ENCODE data around the gene SPATA7. TPM values are rescaled to one million over a fixed set of nuclear protein-coding genes. Genes with fewer than 3 reads are reported as not detected.

The SPATA7 gene
- total and polyA plus RNA-seq, 10 of the 15 experiments (the other 5 are each of a cell fraction or from before 2014, with no cell fraction given): 0.39 to 3.0 (median 2.2) TPM

DNA sequence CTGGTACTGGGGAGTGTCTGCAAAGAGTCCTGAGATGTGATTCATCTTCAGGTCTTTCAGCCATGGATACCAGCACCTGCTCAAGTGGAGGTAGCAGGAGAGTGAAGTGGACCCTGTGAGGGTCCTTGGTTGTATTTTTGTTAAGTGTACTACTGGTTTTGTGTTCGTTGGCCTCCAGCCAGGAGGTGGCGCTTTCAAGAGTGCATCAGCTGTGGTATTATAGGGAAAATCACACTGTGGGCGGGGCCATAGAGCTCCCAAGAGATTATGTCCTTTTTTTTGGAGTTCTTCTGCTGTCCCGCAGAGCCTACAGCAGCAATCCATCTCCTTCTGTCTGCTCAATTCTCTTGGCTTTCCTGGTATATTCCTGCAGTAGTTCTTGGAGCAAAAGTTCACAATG is 66.8 kb downstream of the SPATA7 start:
- no peak for TF ChIP-seq SRF (IDR thresholded peaks at IDR 0.05; ENCODE audit: low read depth in 2 of 2, low read length in 2 of 2)
- no peak for TF ChIP-seq RBBP5 (conservative IDR thresholded peaks at IDR 0.05)
- no peak for TF ChIP-seq NR2F1 (conservative IDR thresholded peaks at IDR 0.05)
- TF ChIP-seq, protein P1, sequence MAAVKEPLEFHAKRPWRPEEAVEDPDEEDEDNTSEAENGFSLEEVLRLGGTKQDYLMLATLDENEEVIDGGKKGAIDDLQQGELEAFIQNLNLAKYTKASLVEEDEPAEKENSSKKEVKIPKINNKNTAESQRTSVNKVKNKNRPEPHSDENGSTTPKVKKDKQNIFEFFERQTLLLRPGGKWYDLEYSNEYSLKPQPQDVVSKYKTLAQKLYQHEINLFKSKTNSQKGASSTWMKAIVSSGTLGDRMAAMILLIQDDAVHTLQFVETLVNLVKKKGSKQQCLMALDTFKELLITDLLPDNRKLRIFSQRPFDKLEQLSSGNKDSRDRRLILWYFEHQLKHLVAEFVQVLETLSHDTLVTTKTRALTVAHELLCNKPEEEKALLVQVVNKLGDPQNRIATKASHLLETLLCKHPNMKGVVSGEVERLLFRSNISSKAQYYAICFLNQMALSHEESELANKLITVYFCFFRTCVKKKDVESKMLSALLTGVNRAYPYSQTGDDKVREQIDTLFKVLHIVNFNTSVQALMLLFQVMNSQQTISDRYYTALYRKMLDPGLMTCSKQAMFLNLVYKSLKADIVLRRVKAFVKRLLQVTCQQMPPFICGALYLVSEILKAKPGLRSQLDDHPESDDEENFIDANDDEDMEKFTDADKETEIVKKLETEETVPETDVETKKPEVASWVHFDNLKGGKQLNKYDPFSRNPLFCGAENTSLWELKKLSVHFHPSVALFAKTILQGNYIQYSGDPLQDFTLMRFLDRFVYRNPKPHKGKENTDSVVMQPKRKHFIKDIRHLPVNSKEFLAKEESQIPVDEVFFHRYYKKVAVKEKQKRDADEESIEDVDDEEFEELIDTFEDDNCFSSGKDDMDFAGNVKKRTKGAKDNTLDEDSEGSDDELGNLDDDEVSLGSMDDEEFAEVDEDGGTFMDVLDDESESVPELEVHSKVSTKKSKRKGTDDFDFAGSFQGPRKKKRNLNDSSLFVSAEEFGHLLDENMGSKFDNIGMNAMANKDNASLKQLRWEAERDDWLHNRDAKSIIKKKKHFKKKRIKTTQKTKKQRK (IDR thresholded peaks at IDR 0.05; ENCODE audit: low read depth, low read length): no peak
- BruUV-seq (replicated peaks): no TSS peak

DNA sequence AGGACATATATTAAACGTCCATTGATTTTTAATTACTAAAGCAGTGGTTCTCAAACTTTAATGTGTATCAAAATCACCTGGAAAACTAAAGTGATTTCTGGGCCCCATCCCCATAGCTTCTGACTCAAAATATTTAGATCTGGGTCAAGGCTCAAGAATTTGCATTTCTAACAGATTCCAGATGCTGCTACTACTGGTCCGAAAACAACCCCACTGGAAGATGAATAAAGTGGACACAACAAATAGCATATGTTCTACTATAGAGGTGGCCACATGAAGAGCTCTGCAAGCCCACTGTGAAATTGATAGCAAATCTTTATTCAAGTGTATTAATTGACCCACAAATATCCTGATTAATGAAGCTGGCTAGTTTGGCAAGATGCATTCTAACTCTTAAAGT is 69.4 kb downstream of the SPATA7 start:
- intact Hi-C loops (cut with micrococcal nuclease; ENCODE audit: unreplicated experiment): no loop called here
- no peaks in the 10 kb centered on the region for H3K27me3 ChIP-seq (replicated peaks in 1 of 2; ENCODE audit: control insufficient read depth in 2 of 2, insufficient read depth in 2 of 2, low read length in 1 of 2)
- ChIA-PET POLR2A (no interaction called here), RAD21 (ENCODE audit: unreplicated experiment) (no interaction called here), SMC1A (ENCODE audit: uncharacterized antibody, unreplicated experiment) (interaction anchor here (1.1 to 1.6 kb wide), 2 partner anchors 15 to 510 kb away, joined by 3 read pairs; no protein-coding TSS in a partner anchor), CTCF (no interaction called here)
- BruUV-seq (replicated peaks): no TSS peak
- in situ Hi-C loops (cut with MboI): no loop called here
- TF ChIP-seq CBX5 (IDR thresholded peaks at IDR 0.05; ENCODE audit: low read depth): no peak
- no peak for TF ChIP-seq SKIL (IDR thresholded peaks at IDR 0.05; ENCODE audit: low read depth, poor library complexity, severe bottlenecking)
- no peak overlapping the region for H3K9ac ChIP-seq (ENCODE audit: control insufficient read depth, insufficient read depth, low read length)
- no peak overlapping the region for H3K27ac ChIP-seq (ENCODE audit: control insufficient read depth, insufficient read depth)
- FAIRE-seq (no peak), ATAC-seq (no peak), DNase-seq (ENCODE audit: low read depth, low spot score) (no peak)
- no peaks in the 10 kb centered on the region for H3K36me3 ChIP-seq (ENCODE audit: control insufficient read depth in 2 of 2, insufficient read depth in 2 of 2, low read length in 1 of 2)
- no peaks in the 10 kb centered on the region for H3K4me1 ChIP-seq (ENCODE audit: control insufficient read depth, insufficient read depth, low read length)
- no peaks in the 10 kb centered on the region for H3K79me2 ChIP-seq (ENCODE audit: control insufficient read depth, insufficient read depth, low read length)
- no peak overlapping the region for H3K4me3 ChIP-seq
- H4K20me1 ChIP-seq (ENCODE audit: control insufficient read depth, insufficient read depth): no peaks in the 10 kb centered on the region
- 49% methylated on average over 2 of the region's 2 CpGs for WGBS (ENCODE audit: insufficient coverage, insufficient replicate concordance, low lambda C conversion rate, missing lambda C conversion rate)
- H2AFZ ChIP-seq (ENCODE audit: control insufficient read depth, low read depth, low read length): no peak overlapping the region
- no peaks in the 10 kb centered on the region for H3K9me3 ChIP-seq (replicated peaks; ENCODE audit: control insufficient read depth, insufficient read depth, low read length)
- H3K4me2 ChIP-seq (ENCODE audit: control insufficient read depth, insufficient read depth): no peak overlapping the region

More for the DNA sequence above, 66.8 kb downstream of the SPATA7 start:
- intact Hi-C loops (cut with micrococcal nuclease; ENCODE audit: unreplicated experiment): no loop called here
- H3K9me3 ChIP-seq (replicated peaks; ENCODE audit: control insufficient read depth, insufficient read depth, low read length): no peaks in the 10 kb centered on the region
- no peaks in the 10 kb centered on the region for H3K79me2 ChIP-seq (ENCODE audit: control insufficient read depth, insufficient read depth, low read length)
- H3K27ac ChIP-seq (ENCODE audit: control insufficient read depth, insufficient read depth): no peak overlapping the region
- H3K4me2 ChIP-seq (ENCODE audit: control insufficient read depth, insufficient read depth): no peak overlapping the region
- no peak overlapping the region for H3K4me3 ChIP-seq
- H3K4me1 ChIP-seq (ENCODE audit: control insufficient read depth, insufficient read depth, low read length): no peaks in the 10 kb centered on the region
- H4K20me1 ChIP-seq (ENCODE audit: control insufficient read depth, insufficient read depth): no peaks in the 10 kb centered on the region
- in situ Hi-C loops (cut with MboI): no loop called here
- DNase-seq (ENCODE audit: low read depth, low spot score): no peak
- no peaks in the 10 kb centered on the region for H3K27me3 ChIP-seq (replicated peaks in 1 of 2; ENCODE audit: control insufficient read depth in 2 of 2, insufficient read depth in 2 of 2, low read length in 1 of 2)
- WGBS (ENCODE audit: insufficient coverage, insufficient replicate concordance, low lambda C conversion rate, missing lambda C conversion rate): 79% methylated on average over 4 of the region's 4 CpGs
- H3K36me3 ChIP-seq (ENCODE audit: control insufficient read depth in 2 of 2, insufficient read depth in 2 of 2, low read length in 1 of 2): no peaks in the 10 kb centered on the region
- POLR2A ChIA-PET: no interaction called here
- no peak for ATAC-seq
- SMC1A ChIA-PET (ENCODE audit: uncharacterized antibody, unreplicated experiment): no interaction called here
- CTCF ChIA-PET: no interaction called here
- no peak overlapping the region for H2AFZ ChIP-seq (ENCODE audit: control insufficient read depth, low read depth, low read length)
- RAD21 ChIA-PET (ENCODE audit: unreplicated experiment): no interaction called here
- no peak for FAIRE-seq
- H3K9ac ChIP-seq (ENCODE audit: control insufficient read depth, insufficient read depth, low read length): no peak overlapping the region

All from GM12878 (cell line).